ENCODE measurements around the gene EBF3. TPM values are rescaled to one million over a fixed set of nuclear protein-coding genes. Genes with fewer than 3 reads are reported as not detected.

The EBF3 gene
- total RNA-seq, 1 experiment from 2014 or later: 0.64 TPM

DNA sequence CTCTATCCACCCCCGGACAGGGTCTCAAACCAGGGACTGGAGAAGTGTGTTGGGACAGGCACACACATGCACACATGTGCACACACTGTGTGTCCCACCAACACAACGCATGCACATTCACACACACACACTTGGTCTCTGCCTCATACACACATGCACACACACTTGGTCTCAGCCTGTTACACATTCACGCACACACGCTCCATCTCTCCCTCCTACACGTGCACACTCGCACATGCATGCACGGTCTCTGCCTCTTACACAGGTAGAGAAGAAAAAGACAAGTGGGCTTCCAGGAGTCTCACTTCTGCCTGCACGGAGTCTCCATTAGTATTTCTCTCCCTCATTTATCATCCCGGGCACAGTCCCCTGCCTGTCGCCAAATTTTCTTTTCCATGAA lies 171.2 kb downstream of the EBF3 start:
- H3K27me3 ChIP-seq (ENCODE audit: control insufficient read depth, insufficient read depth, low read length): no peaks in the 10 kb centered on the region; the same call in 1 of the 2 replicates
- TF ChIP-seq, protein P1, sequence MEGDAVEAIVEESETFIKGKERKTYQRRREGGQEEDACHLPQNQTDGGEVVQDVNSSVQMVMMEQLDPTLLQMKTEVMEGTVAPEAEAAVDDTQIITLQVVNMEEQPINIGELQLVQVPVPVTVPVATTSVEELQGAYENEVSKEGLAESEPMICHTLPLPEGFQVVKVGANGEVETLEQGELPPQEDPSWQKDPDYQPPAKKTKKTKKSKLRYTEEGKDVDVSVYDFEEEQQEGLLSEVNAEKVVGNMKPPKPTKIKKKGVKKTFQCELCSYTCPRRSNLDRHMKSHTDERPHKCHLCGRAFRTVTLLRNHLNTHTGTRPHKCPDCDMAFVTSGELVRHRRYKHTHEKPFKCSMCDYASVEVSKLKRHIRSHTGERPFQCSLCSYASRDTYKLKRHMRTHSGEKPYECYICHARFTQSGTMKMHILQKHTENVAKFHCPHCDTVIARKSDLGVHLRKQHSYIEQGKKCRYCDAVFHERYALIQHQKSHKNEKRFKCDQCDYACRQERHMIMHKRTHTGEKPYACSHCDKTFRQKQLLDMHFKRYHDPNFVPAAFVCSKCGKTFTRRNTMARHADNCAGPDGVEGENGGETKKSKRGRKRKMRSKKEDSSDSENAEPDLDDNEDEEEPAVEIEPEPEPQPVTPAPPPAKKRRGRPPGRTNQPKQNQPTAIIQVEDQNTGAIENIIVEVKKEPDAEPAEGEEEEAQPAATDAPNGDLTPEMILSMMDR (IDR thresholded peaks at IDR 0.05): no peak
- no peak for TF ChIP-seq SIN3A (IDR thresholded peaks at IDR 0.05; ENCODE audit: borderline replicate concordance, insufficient read depth, low read depth, low read length)
- no peak for TF ChIP-seq TCF7L2 (IDR thresholded peaks at IDR 0.05; ENCODE audit: low read depth, low read length)
- no peak for TF ChIP-seq POLR2AphosphoS5 (IDR thresholded peaks at IDR 0.05; ENCODE audit: low read depth, low read length)
- TF ChIP-seq REST (IDR thresholded peaks at IDR 0.05; ENCODE audit: insufficient read depth in 1 of 2, low read depth in 2 of 2, low read length in 1 of 2): no peak
- no peaks in the 10 kb centered on the region for H3K36me3 ChIP-seq (ENCODE audit: control insufficient read depth, insufficient read depth, low read length)
- intact Hi-C loops (cut with micrococcal nuclease; ENCODE audit: unreplicated experiment): no loop called here
- in situ Hi-C loops (cut with HindIII; ENCODE audit: low pct_unique_long_range_greater_than_20kb, low sequenced_read_pairs): no loop called here
- DNase-seq (ENCODE audit: low read depth, low spot score) (no peak), ATAC-seq (no peak; the same call in 1 of the 2 replicates)
- ChIA-PET POLR2A (no interaction called here), CTCF (no interaction called here)
- H3K27ac ChIP-seq (ENCODE audit: low read length): no peak overlapping the region
- H3K4me1 ChIP-seq (ENCODE audit: control insufficient read depth, insufficient read depth, low read length): no peaks in the 10 kb centered on the region
- BruUV-seq (replicated peaks): no TSS peak
- no peak overlapping the region for H3K4me3 ChIP-seq (ENCODE audit: low read depth in 2 of 2, low read length in 2 of 2)
- H3K9me3 ChIP-seq (ENCODE audit: control insufficient read depth, insufficient read depth, low read depth, low read length): no peaks in the 10 kb centered on the region

- no peak for ATAC-seq
- no peaks in the 10 kb centered on the region for H3K9me3 ChIP-seq (ENCODE audit: control insufficient read depth, insufficient read depth, low read depth, low read length)
- in situ Hi-C loops (cut with HindIII; ENCODE audit: low pct_unique_long_range_greater_than_20kb, low sequenced_read_pairs): no loop called here
- no peaks in the 10 kb centered on the region for H3K36me3 ChIP-seq (ENCODE audit: control insufficient read depth, insufficient read depth, low read length)
- BruUV-seq (replicated peaks): no TSS peak
- H3K4me3 ChIP-seq (ENCODE audit: low read depth in 2 of 2, low read length in 2 of 2): no peak overlapping the region
- TF ChIP-seq POLR2AphosphoS5 (IDR thresholded peaks at IDR 0.05; ENCODE audit: low read depth, low read length): no peak
- TF ChIP-seq SIN3A (IDR thresholded peaks at IDR 0.05; ENCODE audit: borderline replicate concordance, insufficient read depth, low read depth, low read length): no peak
- no peak for TF ChIP-seq TCF7L2 (IDR thresholded peaks at IDR 0.05; ENCODE audit: low read depth, low read length)
- TF ChIP-seq, protein P1 (IDR thresholded peaks at IDR 0.05): no peak
- TF ChIP-seq REST (IDR thresholded peaks at IDR 0.05; ENCODE audit: insufficient read depth in 1 of 2, low read depth in 2 of 2, low read length in 1 of 2): no peak
- DNase-seq (ENCODE audit: low read depth, low spot score): no peak
- no peak overlapping the region for H3K27ac ChIP-seq (ENCODE audit: low read length)
- H3K27me3 ChIP-seq (ENCODE audit: control insufficient read depth, insufficient read depth, low read length): no peaks in the 10 kb centered on the region
- ChIA-PET POLR2A (no interaction called here), CTCF (no interaction called here)
- intact Hi-C loops (cut with micrococcal nuclease; ENCODE audit: unreplicated experiment): no loop called here
- no peaks in the 10 kb centered on the region for H3K4me1 ChIP-seq (ENCODE audit: control insufficient read depth, insufficient read depth, low read length)
These were observed 171.9 kb downstream of the EBF3 start for GRCh38 chr10:129792141-129792540.
